IMR-90 (cell line): ENCODE measurements around the gene NDRG4. TPM values are rescaled to one million over a fixed set of nuclear protein-coding genes. Genes with fewer than 3 reads are reported as not detected.

Experiments
- ATAC-seq: fragments of 200-7000 bp; cut with Tn5 transposase; 2 replicates; pipeline ENCODE4 v1.9.1; 2020; ENCODE audit warnings: low read depth, mild to moderate bottlenecking, moderate library complexity
- BruUV-seq: library from RNA; stranded (reverse); fragments of 400-500 nt; replicated peaks from 2 replicates; lab custom pipeline; 2021; lab: Mats Ljungman, UMichigan
- CTCF ChIA-PET: fragments of 300-600 bp; formaldehyde crosslinking; extraction: SDS; loops from one replicate; lab custom pipeline; 2021; ENCODE audit warnings: antibody characterized with exemption; lab: Yijun Ruan, JAX
- POLR2A ChIA-PET: fragments of 300-600 bp; sonication (Branson Sonifier 250); formaldehyde crosslinking; loops from one replicate; lab custom pipeline; 2022; ENCODE audit warnings: antibody characterized with exemption; ENCODE audit not compliant: unreplicated experiment; lab: Charles Lee
- DNase-seq: peaks from one replicate; pipeline ENCODE4 v3.0.0; 2013
- H2AFZ ChIP-seq: replicated peaks from 2 replicates; pipeline ENCODE3; 2013; ENCODE audit warnings: low read length, mild to moderate bottlenecking; ENCODE audit not compliant: poor library complexity
- H2AK5ac ChIP-seq: 2 replicates; pipeline ENCODE4 v1.6.1; 2013; ENCODE audit warnings: low read depth, low read length, inconsistent platforms
- H2AK9ac ChIP-seq: replicated peaks from 2 replicates; pipeline ENCODE3; 2013; ENCODE audit warnings: mild to moderate bottlenecking, low read depth, low read length, moderate library complexity; ENCODE audit not compliant: poor library complexity
- H2BK120ac ChIP-seq: 2 replicates; pipeline ENCODE4 v1.6.1; 2013; ENCODE audit warnings: low read depth, low read length, inconsistent platforms
- H2BK15ac ChIP-seq: 3 replicates; pipeline ENCODE4 v1.6.1; 2013; ENCODE audit warnings: low read depth, low read length, inconsistent platforms
- H2BK20ac ChIP-seq: 2 replicates; pipeline ENCODE4 v1.6.1; 2013; ENCODE audit warnings: low read depth, mild to moderate bottlenecking, inconsistent platforms, low read length, moderate library complexity
- H2BK5ac ChIP-seq: 2 replicates; pipeline ENCODE4 v1.6.1; 2013; ENCODE audit warnings: mild to moderate bottlenecking, low read depth, low read length, inconsistent platforms; ENCODE audit not compliant: poor library complexity, severe bottlenecking
- H3K14ac ChIP-seq: replicated peaks from 2 replicates; pipeline ENCODE4 v1.6.1; 2013; ENCODE audit warnings: low read depth, low read length, inconsistent platforms
- H3K18ac ChIP-seq: 2 replicates; pipeline ENCODE4 v1.6.1; 2013; ENCODE audit warnings: low read depth, low read length, control low read depth
- H3K23ac ChIP-seq: 2 replicates; pipeline ENCODE4 v1.6.1; 2013; ENCODE audit warnings: low read depth, low read length, inconsistent platforms
- H3K27ac ChIP-seq: 2 replicates; pipeline ENCODE4 v1.5.1; 2013; ENCODE audit warnings: mild to moderate bottlenecking, control low read depth, low read length; ENCODE audit not compliant: insufficient read depth
- H3K27me3 ChIP-seq: 2 replicates; pipeline ENCODE4 v1.6.1; 2013; ENCODE audit warnings: low read length; ENCODE audit not compliant: control insufficient read depth, insufficient read depth
- H3K36me3 ChIP-seq: 2 replicates; pipeline ENCODE4 v1.6.1; 2013; ENCODE audit warnings: low read length, mixed read lengths; ENCODE audit not compliant: control insufficient read depth, insufficient read depth
- H3K4ac ChIP-seq: 2 replicates; pipeline ENCODE4 v1.6.1; 2013; ENCODE audit warnings: low read depth, low read length, inconsistent platforms
- H3K4me1 ChIP-seq: 2 replicates; pipeline ENCODE4 v1.6.1; 2013; ENCODE audit warnings: low read length, mixed read lengths; ENCODE audit not compliant: control insufficient read depth, insufficient read depth
- H3K4me2 ChIP-seq: 2 replicates; pipeline ENCODE4 v1.6.1; 2013; ENCODE audit warnings: low read depth, mild to moderate bottlenecking, control low read depth, low read length, moderate library complexity
- H3K4me3 ChIP-seq: 2 replicates; pipeline ENCODE4 v1.5.1; 2013; ENCODE audit warnings: low read depth, mild to moderate bottlenecking, control low read depth, low read length, moderate library complexity; ENCODE audit not compliant: insufficient read depth
- H3K56ac ChIP-seq: 2 replicates; pipeline ENCODE4 v1.6.1; 2013; ENCODE audit warnings: low read length, inconsistent platforms; ENCODE audit not compliant: insufficient read depth; ENCODE audit errors: extremely low read depth
- H3K79me1 ChIP-seq, 2 experiments: 2 replicates each; pipeline ENCODE4 v1.6.1; 2013; ENCODE audit warnings: low read length in 2 of 2, inconsistent platforms in 1 of 2, low read depth in 1 of 2
- H3K9ac ChIP-seq: 2 replicates; pipeline ENCODE4 v1.6.1; 2013; ENCODE audit warnings: low read depth, low read length, control low read depth
- H3K9me1 ChIP-seq: 2 replicates; pipeline ENCODE4 v1.6.1; 2013; ENCODE audit warnings: low read length, inconsistent platforms; ENCODE audit not compliant: insufficient read depth
- H3K9me3 ChIP-seq: 2 replicates; pipeline ENCODE4 v1.6.1; 2013; ENCODE audit warnings: low read length; ENCODE audit not compliant: control insufficient read depth, insufficient read depth
- H4K20me1 ChIP-seq: 2 replicates; pipeline ENCODE4 v1.6.1; 2013; ENCODE audit warnings: low read length, inconsistent platforms; ENCODE audit not compliant: insufficient read depth
- H4K5ac ChIP-seq: 2 replicates; pipeline ENCODE4 v1.6.1; 2013; ENCODE audit warnings: mild to moderate bottlenecking, low read depth, low read length, control low read depth
- H4K8ac ChIP-seq, 2 experiments: 2 replicates each; pipeline ENCODE4 v1.6.1; 2013; ENCODE audit warnings: low read depth in 2 of 2, low read length in 2 of 2, control low read depth in 1 of 2, inconsistent platforms in 1 of 2
- H4K91ac ChIP-seq: 2 replicates; pipeline ENCODE4 v1.6.1; 2013; ENCODE audit warnings: low read depth, low read length, inconsistent platforms; ENCODE audit not compliant: insufficient read depth
- CHD1 ChIP-seq: IDR thresholded peaks from 2 replicates; pipeline ENCODE4 v1.6.1; 2012; ENCODE audit warnings: low read depth, low read length, improper control_type of control experiment
- WGBS, 2 experiments: methylation state at CpG; one replicate each; pipeline versions ENCODE4 v1.1.5 to v1.1.7; 2013; ENCODE audit warnings: missing lambda C conversion rate in 2 of 2; ENCODE audit not compliant: insufficient read length in 1 of 2; ENCODE audit errors: extremely low coverage in 2 of 2; 5-methylcytosine and 5-hydroxymethylcytosine counted together
- dilution Hi-C: fragments of 300-500 bp; cut with HindIII; formaldehyde crosslinking; loops from one replicate; pipeline ENCODE4 v1.14.3; 2018; ENCODE audit warnings: low sequenced_read_pairs; ENCODE audit not compliant: unreplicated experiment
- in situ Hi-C: fragments of 300-500 bp; cut with MboI; formaldehyde crosslinking; loops from 3 replicates; pipeline ENCODE4 v1.14.3; 2019; ENCODE audit warnings: low sequenced_read_pairs, inconsistent platforms, mixed read lengths
- intact Hi-C: fragments of 100-400 bp; cut with micrococcal nuclease; formaldehyde crosslinking; loops from 2 replicates; pipeline ENCODE4 v1.10.0; 2022
- polyA plus RNA-seq, 3 experiments: library from polyadenylated mRNA; depleted of rRNA; stranded (reverse); fragments of >200 nt; gene quantifications; 2 replicates each; pipeline ENCODE4 v1.2.3, GENCODE V29; 2012; ENCODE audit warnings: low replicate concordance in 1 of 3
- total RNA-seq: library from RNA; depleted of rRNA; stranded (reverse); fragments of >200 nt; gene quantifications from 2 replicates; pipeline ENCODE4 v1.2.3, GENCODE V29; 2012
- TF ChIP-seq, protein P1 (sequence below): fragments of 150-350 bp; IDR thresholded peaks from 2 replicates; pipeline ENCODE4 v1.6.1; 2017; ENCODE audit warnings: mild to moderate bottlenecking, antibody characterized with exemption, low read length, low read depth

The NDRG4 gene
- total and polyA plus RNA-seq, 2 of the 4 experiments (the other 2 are of a cell fraction), result 10.9 to 23.5 TPM

DNA sequence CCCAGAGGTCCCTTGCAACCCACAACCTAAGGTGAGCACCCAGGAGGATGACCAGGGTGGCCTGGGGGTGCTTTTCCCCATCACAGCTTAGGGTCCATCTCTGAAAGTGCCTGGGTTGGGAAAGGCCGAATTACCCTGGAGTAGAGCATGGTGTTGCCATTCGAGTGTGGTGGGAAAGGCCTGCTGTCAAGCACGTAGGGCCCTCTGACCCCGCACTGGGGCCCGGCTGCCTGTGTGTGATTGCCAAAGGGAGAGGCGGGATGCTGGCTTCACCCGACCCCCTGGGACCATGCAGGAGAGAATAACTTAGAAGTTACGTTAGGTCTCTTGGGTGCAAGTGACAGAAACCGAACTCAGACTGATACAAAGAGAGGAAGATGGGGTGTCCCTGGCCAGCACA is 27.7 kb upstream of the NDRG4 start:
- Histone ChIP-seq H3K27me3 (peaks cover 52% of the 10 kb centered on the region), H4K8ac (no peak overlapping the region), H3K79me1 (no peaks in the 10 kb centered on the region), H2AK9ac (no peak overlapping the region), H2BK20ac (no peak overlapping the region), H3K4ac (no peak overlapping the region), H3K36me3 (no peaks in the 10 kb centered on the region), H3K9ac (no peak overlapping the region), H4K5ac (no peak overlapping the region), H3K23ac (no peak overlapping the region), H3K4me1 (no peaks in the 10 kb centered on the region), H3K27ac (no peak overlapping the region), H3K18ac (no peak overlapping the region), H2BK15ac (no peak overlapping the region), H4K20me1 (no peaks in the 10 kb centered on the region), H2BK5ac (no peak overlapping the region), H3K4me2 (no peak overlapping the region), H3K56ac (no peak overlapping the region), H3K9me1 (no peaks in the 10 kb centered on the region), H2BK120ac (no peak overlapping the region), H4K91ac (no peak overlapping the region), H2AK5ac (no peak overlapping the region), H2AFZ (no peak overlapping the region), H3K14ac (no peak overlapping the region), H3K9me3 (no peaks in the 10 kb centered on the region), H3K4me3 (no peak overlapping the region)
- ChIA-PET POLR2A (interaction anchor here (0.6 kb wide), 1 partner anchor 37 kb away, joined by 3 read pairs; no protein-coding TSS in a partner anchor), CTCF (interaction anchor here (0.8 to 1.1 kb wide), 2 partner anchors 28 to 41 kb away, joined by 3 to 4 read pairs; no protein-coding TSS in a partner anchor)
- BruUV-seq, result no TSS peak
- WGBS, 2 experiments, result 33% methylated on average over 3 of the region's 9 CpGs; no CpG with 5 or more reads in 1 of the 2 experiments
- dilution Hi-C loops (no loop called here), in situ Hi-C loops (no loop called here), intact Hi-C loops (no loop called here)
- no peak for DNase-seq
- TF ChIP-seq, protein P1, sequence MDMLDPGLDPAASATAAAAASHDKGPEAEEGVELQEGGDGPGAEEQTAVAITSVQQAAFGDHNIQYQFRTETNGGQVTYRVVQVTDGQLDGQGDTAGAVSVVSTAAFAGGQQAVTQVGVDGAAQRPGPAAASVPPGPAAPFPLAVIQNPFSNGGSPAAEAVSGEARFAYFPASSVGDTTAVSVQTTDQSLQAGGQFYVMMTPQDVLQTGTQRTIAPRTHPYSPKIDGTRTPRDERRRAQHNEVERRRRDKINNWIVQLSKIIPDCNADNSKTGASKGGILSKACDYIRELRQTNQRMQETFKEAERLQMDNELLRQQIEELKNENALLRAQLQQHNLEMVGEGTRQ, result no peak
- no peak for TF ChIP-seq CHD1
- no peak for ATAC-seq
